GM18502 (cell line): ENCODE measurements around the gene ELP5.

Experiments used
- ATAC-seq: cut with Tn5 transposase; IDR thresholded peaks from one replicate; pipeline ENCODE4 v1.9.1; 2021; ENCODE audit warnings: mild to moderate bottlenecking; ENCODE audit not compliant: unreplicated experiment, poor library complexity

The ELP5 gene

DNA sequence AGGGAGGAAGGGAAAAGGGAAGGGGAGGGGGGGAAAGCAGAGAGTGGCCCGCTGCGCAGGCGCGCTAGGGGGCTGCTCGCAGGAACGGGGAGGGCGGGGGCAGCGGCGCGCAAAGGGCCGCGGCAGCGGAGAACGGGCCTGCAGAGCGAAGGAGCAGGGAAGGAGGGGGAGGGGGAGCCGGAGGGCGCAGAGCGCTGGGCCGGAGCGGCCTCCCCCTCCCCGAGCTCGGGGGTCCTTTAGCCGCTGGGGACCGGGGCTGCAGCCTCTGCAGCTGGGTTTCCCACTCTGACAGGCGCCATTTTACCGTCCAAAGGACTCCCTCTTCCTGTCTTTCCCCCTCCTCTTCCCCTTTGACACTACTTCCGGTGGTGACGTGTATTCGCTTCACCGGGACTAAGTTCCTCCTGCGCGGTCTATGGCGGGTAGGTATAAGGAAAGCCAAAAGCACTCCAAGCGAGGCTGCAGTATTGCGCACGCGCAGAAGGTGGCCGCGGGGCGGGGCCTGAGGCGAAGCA, 297 bp upstream of the ELP5 start, which contains the start of gene CTDNEP1:
Gene CTDNEP1, minus strand, starts transcription at position 74 of the 515 bp plus-strand sequence. CDS start 438 bp downstream, outside the sequence.
- ATAC-seq, result peak; percentile 78

DNA sequence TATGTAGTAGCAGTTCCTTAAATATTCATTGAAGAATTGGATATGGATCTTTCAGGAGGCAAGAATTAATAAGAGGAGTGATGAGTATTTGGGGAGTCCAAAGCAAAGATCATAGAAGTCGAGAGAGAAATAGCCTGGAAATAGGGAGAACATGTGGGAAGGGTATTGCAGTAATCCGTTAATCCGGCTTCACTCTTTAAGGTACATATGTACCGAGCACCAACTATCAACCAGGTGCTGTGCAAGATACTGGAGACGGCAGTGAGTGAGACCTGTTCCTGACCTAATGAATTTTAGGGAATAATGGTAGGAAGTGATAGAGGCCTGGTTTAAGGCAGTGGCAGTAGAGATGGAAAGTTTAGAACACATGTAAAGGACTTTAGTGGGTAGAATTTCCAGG, 1.1 kb downstream of the ELP5 start:
- ATAC-seq, result no peak

DNA sequence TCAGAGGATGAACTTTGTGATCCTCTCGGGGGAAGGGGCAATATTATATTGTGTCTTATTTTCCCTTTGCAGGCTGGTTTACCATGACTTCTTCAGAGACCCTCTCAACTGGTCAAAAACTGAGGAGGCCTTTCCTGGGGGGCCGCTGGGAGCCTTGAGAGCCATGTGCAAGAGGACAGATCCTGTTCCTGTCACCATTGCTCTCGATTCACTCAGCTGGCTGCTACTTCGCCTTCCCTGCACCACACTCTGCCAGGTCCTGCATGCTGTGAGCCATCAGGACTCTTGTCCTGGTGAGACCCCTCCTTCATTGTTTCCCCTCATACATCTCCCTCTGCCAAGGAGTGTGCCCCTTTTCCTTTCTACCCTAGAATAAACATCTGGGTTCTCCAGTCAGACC, 2.5 kb downstream of the ELP5 start:
- no peak for ATAC-seq

DNA sequence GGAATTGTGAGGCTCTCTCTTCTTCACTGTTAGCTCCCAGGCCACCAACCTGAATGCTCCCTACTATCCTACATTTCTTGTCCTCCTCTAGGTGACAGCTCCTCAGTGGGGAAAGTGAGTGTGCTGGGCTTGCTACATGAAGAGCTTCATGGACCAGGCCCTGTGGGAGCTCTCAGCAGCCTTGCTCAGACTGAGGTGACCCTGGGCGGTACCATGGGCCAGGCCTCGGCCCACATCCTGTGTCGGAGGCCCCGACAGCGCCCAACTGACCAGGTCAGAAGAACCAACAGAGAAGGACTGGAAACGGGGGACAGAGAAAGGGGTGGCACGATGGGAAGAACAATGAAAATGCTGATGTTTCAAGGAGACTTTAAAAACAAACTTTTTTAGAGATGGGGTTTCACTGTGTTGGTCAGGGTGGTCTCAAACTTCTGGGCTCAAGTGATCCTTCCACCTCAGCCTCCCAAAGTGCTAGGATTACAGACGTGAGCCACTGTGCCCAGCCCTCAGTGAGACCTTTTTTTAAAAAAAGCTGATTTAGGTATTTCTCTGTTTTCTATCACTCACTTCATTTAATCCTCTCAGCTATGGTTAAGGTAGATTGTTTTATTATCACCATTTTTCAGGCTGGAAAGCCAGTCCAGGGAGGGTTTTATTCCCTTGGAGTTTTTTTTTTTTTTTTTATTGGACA, 4.9 kb downstream of the ELP5 start:
- no peak for ATAC-seq

DNA sequence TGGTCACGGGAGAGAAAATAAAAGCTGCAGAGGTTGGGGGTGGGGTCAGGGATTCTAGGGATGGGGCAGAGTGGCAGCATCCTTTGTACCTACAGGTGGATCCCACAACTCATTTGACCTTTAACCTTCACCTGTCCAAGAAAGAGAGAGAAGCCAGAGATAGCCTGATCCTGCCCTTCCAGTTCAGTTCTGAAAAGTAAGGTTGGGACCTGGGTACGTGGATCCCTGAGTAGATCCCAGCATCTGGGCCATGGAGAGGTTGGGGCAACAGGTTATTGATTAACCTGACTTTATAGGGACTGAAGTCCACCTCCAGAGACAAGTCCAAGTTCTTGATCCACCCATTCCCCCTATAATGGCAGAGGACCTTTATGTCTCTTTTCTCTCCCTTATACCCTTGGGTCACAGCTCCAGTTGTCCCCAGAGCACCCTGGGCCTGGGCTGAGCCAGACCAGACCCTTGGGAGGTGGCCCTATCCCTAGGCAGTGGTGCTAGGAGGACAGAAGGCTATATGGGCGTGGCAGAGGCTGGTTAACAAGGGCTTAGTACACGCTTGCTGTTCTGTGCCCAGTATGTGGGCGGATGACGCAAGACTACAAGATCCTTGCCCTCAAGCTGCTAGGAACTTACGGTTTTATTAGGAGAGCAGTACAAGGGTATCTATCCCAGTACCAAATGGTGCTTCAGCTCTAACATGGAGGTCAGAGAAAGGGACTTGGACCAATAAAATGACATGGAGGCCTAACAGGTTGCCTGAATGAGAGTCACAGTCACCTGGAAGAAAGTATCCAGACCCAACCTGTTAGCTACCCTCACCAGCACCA, 6.9 kb downstream of the ELP5 start:
- no peak for ATAC-seq

DNA sequence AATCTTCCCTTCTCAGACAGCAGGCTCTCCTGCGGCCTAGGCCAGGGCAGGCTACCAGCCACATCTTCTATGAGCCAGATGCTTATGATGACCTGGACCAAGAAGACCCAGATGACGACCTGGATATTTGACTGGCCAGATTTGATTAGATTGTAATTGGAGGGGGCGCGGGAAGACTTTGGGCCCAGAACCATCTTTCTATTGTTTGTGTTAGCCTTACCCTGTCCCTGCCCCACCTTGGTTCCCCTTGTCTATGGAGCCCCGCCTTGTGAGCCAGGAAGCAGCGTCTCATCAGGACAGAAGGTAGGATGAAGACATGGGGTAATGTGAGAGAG, 7.5 kb downstream of the ELP5 start:
- no peak for ATAC-seq

DNA sequence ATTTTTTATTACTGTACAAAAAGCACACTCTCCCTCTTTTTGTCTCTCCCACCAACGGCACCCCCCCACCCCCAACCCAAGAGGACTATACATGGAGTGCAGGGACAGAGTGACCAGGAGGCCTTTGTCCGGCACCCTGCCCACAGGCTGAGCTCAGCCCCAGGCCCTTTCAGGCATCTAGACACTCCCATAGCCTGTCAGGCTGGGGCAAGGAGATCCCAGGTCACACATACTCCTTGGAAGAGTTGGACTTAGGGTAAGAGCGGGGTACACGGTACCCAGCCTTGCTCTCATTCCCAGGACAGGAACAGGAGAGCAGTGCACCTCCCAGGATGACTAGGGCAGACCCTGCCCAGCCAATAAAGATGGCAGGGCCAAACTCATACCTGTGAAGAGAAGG, 8.1 kb downstream of the ELP5 start:
- no peak for ATAC-seq

DNA sequence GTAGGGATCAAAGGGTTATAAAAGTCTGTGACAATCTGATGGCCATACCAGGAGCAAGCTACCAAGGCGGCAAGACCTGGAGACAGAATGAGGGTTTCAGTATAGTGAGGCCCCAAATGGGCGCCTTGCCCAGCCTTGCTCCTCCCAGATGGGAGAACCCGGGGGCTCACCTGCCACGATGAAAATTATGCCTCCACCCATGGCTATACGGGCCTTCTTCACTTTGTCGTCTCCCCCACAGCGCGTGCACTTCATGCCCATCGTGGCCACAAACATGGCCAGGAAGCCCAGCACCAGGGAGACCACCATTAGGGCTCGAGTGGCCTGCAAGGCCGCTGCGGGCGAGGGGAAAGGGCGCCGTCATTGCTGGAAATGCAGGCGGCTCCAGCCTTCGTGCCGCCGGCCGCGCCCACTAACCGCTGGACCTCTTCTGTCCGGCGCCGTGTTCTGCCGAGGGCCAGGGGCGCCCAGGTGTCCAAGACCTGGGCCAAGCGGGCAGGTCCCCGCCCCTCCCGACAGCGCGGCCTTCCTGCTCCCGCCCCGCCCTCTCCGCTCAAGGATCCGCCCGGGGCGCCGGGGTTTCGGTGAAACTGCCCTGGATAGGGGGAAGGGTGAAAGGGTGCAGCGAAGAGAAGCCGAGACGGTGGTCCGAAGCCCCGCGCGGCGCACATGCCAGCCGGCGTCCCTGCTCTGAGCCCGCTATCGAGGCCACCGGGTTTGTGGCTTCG, 8.8 kb downstream of the ELP5 start:
- no peak for ATAC-seq

DNA sequence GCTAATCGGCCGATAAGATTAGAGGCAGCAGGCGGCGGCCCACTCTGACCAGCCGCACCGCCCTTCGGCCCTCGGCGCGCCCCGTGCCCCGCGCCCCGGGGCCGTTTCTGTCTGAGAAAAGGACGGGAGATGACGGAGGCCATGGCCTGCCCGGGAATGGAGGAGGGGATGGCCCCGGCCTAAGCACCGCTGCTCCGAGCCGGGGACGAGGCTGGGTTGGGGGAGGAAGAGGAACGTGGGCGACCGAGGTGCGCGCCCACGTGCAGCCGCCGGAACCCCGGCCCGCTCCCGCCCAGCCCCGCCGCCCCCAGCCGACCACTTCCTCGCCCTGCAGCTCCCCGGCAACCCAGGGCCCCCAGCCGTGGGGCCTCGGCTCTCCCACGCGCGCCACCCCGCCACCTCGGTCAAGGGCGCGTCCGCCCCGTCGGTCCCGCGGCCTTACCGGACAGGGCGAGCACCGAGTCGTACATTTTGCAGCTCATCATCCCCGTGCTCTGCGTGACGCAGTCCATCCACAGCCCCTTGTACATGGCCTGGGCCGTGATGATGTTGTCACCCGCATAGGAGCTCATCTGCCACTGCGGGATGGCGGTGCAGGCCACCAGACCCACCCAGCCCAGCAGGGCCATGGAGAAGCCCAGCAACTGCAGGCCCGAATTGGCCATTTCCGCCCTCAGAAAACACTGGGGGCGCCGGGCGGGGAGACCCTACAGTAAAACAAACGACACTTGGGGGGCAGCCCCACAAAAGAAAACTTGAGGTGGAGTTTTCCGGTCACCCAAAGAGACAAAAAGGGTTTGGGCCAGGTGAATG, 9.6 kb downstream of the ELP5 start:
- ATAC-seq, result no peak

DNA sequence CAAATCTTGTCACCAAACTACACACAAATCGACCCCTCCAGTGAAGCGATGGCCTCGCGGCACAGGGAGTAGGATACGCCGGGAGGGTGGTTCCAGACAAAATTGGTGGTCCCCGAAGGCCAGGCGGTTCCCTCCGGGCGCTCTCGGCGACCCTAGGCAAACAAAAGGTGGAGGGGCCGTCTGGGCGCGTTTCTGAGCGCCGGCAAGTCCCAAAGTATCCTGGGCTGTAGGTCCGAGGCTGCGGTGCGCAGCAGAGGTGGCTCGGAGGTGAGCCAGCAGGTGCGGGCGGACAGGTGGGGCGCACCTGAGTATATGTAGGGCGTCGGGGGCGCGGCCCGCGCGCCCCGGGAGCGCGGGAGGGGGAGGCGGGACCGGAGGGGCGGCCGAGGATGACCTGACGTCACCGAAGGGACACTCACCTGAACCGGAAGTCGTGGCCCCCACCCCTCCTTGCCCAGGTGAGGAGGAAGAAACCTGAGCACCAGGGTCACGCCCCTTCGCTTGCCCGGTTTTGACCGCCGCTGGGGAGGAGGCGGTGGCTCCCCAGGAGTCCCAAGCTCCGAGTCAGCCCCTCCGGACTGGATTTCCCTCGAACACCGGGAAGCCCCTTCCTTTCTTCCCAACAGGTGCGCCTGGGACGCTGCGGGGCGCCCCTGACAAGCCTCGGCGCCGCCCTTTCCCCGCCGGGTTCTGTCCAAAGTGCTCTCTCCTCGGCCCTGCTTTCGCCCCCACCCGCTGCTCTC, 10.3 kb downstream of the ELP5 start, which contains the start of gene CLDN7:
Gene CLDN7, minus strand, starts transcription at position 287 of the 743 bp plus-strand sequence. CDS start 435 bp downstream, outside the sequence.
- ATAC-seq, result no peak

DNA sequence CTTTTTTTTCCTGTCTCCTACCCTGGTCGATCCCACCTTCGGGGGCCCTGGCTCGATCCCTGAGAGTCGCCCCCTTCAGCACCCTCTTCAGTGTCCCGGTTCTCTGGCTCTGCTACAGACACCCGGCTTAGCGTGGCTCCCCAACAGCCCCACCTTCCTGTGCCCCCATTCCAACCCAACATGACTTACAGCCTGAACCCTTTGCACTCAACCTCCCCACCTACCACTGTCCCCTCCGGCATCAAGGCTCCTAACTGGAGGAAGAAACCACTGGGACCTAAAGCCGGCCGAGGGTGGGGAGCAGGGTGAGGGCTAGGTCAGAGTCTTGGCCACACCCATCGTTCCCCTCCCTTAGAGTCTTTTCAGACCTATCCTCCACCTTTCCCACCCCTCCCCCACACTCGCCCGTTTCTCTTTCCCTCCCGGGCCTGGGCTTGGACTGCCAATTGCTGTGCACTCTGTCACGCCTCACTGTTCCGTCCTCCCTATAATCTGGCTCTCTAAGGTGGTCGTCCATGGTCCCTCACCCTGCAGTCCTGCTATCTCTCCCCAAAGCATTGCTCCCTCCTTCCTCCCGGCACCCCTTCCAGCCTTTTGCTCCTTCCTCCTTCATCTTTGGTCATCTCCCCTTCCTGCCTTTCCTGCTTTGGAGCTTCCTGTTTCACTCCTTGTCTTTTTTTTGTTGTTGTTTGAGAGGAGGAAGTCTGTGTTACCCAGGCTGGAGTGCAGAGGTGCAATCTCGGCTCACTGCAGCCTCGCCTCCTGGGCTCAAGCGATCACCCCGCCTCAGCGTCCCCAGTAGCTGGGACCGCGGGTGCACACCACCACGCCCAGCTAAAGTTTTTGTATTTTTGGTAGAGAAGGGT, 11.2 kb downstream of the ELP5 start:
- no peak for ATAC-seq

DNA sequence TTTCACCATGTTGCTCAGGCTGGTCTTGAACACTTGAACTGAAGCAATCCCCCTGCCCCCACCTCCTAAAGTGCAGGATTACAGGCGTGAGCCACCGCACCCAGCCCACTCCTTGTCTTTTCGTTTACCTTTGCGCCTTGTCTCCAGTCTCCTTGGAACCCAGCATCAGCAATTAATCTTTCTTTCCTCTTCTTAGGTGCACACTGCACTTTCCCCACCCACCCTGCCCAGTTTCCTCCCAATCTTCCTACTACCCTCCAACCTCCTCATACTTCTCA, 11.7 kb downstream of the ELP5 start:
- ATAC-seq, result no peak

DNA sequence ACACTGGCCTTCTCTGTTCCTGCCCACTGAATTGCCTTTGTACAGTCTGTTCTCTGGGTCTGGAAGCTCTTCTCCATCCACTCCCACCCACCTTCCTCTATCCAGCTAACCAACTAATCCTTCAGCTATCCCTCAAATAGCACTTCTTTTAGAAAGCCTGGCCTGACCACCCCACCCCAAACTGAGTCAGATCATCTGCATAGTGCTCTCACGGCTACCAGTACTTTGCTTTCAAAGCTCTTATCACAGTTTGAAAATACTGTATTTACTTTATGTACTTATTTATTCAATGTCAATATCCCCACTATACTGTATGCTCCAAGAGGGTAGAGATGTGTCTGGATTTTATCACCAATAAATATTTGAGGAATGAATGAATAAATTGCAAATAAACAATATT, 14.8 kb downstream of the ELP5 start:
- no peak for ATAC-seq

DNA sequence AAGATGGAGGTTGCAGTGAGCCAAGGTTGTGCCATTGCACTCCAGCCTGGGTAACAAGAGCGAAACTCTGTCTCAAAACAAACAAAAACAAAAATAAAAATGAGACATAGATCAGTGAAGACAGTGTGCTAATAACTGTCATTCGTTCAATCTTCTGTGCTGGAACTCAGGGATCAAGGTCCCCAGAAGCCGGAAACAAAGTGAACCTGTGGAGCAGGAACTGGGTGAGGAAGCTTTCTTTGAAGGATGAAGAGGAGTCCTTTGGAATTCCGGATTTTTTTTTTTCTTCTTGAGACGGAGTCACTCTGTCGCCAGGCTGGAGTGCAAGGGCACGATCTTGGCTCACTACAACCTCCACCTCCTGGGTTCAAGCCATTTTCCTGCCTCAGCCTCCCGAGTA, 27.4 kb downstream of the ELP5 start:
- ATAC-seq, result no peak

DNA sequence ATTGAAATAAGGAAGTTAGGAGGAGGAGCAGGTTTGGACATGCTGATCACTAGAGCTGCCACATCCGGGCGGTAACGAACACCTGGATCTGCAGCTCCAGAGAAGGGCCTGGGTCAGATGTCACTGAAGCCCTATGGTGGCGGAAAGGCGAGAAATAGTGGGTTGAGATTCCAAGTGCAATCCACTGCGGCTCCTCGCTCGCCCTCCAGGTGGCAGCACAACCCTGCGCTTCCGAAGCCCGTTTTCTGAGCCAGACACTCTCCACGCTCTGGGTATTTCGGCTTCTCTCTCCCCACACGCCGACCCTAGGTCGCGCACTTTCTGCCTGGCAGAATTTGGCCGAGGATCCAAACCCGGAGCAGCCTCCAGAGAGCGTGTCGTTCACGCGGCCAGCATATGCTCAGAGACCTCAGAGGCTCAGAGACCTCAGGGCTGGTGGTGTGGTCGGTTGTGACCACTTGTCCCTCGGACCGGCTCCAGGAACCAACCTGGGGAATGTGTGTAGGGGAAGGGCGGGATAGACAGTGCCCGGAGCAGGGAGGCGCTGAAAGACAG, 28.6 kb downstream of the ELP5 start:
- ATAC-seq, result peak; percentile 62

DNA sequence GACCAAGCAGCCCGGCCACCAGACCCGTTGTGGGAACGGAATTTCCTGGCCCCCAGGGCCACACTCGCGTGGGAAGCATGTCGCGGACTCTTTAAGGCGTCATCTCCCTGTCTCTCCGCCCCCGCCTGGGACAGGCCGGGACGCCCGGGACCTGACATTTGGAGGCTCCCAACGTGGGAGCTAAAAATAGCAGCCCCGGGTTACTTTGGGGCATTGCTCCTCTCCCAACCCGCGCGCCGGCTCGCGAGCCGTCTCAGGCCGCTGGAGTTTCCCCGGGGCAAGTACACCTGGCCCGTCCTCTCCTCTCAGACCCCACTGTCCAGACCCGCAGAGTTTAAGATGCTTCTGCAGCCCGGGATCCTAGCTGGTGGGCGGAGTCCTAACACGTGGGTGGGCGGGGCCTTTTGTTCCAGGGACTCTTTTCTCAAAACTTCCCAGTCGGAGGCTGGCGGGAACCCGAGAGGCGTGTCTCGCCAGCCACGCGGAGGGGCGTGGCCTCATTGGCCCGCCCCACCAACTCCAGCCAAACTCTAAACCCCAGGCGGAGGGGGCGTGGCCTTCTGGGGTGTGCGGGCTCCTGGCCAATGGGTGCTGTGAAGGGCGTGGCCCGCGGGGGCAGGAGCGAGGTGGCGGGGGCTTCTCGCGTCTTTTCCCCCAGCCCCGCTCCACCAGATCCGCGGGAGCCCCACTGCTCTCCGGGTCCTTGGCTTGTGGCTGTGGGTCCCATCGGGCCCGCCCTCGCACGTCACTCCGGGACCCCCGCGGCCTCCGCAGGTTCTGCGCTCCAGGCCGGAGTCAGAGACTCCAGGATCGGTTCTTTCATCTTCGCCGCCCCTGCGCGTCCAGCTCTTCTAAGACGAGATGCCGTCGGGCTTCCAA, 29.3 kb downstream of the ELP5 start, which contains the start of gene SLC2A4:
Gene SLC2A4, plus strand, starts transcription at position 645 of the 879 bp plus-strand sequence. Its CDS starts 217 bp downstream, at position 862.
- ATAC-seq, result peak; percentile 58
